NCI-H146 treated with DMSO at 0.1 percent for 48 hours (cell line): ENCODE results near the gene RNF6.

ENCODE experiments used
- DNase-seq: peaks from one replicate; lab custom pipeline; 2025; ENCODE audit not compliant: unreplicated experiment; lab: John Stamatoyannopoulos, UW

Gene RNF6

GRCh38 chr13:26227166-26227971 is 5.3 kb upstream of the RNF6 start:
- DNase-seq = no peak

GRCh38 chr13:26225896-26226617 is 3.9 kb upstream of the RNF6 start:
- DNase-seq = no peak

- DNase-seq = peak; percentile 79
These were observed 469 bp upstream of the RNF6 start for GRCh38 chr13:26222520-26223046.

DNA sequence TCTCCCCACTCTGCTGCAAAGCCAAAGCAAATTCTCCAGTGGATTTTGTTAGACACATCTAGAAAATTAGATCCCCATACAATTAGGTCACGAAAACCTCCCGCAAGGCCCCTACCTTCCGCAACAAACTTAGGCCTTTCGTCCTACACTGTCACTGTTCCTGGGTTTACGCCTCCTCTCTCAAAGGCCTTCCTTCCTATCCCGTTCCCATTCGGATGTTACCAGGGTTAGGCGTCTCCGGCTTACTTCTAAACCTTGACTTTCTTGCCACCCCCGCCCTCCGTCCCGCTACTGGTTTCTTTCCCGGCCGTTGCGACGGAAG is 754 bp downstream of the RNF6 start:
- DNase-seq = no peak

DNA sequence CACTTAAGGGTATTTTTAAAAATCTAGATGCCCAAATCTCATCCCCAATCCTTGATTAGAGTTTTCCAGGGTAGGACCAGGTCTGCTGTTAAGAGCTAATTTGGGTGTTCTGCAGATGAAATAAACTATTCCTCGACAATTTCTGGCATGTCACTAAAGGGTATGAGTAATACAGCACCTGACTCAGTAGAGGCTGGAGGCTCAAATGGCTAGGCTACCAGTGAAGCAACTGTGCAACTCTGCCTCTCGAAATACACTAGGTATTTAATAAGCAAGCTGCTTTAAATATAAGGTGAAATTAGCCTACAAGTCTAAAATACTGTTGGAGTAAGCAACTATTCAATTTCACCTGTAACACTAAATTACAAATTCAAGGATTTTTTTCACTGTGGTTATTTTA is 1.5 kb downstream of the RNF6 start:
- no peak for DNase-seq

- DNase-seq = no peak
These were observed 2.4 kb downstream of the RNF6 start for GRCh38 chr13:26219726-26220125.

- DNase-seq = no peak
These were observed 6.1 kb downstream of the RNF6 start for GRCh38 chr13:26216042-26216441.

- DNase-seq = no peak
These were observed 8.1 kb downstream of the RNF6 start for GRCh38 chr13:26213982-26214381.

DNA sequence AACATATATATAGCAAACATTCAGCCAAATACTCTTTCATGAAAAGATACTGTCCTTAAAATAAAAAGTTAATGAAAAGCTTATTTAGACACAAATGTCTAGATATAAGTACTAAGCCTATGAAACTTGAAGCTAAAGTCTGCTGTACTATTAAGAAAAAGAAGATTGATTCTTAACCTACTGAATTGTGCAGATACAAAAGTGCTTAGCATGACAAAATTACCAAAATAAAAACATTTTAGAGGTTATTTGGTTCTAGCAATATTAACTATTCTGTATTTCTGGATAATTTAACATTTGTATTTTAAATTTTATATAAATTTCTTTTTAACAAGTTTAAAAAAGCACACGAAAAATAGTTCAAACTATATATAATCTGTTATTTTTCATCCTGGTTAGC is 8.8 kb downstream of the RNF6 start:
- DNase-seq = no peak

DNA sequence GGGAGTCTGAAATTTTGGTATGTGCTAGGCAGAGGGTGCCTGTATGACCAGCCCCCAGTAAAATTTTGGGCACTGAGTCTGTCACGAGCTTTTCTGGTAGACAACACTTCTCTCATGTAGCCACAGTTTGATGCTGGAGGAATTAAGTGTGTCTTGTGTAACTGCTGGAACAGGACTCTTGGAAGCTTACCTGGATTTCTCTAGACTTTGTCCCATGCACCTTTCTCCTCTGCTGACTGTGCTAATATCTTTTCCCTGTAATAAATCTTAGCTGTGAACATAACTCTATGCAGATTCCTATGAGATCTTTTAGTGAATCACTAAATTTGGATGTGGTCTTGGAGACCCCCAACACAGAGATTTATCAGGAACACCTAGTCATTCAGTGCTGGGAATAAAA is 13.8 kb downstream of the RNF6 start:
- DNase-seq = no peak

GRCh38 chr13:26202365-26202972 is 19.6 kb downstream of the RNF6 start:
- no peak for DNase-seq

DNA sequence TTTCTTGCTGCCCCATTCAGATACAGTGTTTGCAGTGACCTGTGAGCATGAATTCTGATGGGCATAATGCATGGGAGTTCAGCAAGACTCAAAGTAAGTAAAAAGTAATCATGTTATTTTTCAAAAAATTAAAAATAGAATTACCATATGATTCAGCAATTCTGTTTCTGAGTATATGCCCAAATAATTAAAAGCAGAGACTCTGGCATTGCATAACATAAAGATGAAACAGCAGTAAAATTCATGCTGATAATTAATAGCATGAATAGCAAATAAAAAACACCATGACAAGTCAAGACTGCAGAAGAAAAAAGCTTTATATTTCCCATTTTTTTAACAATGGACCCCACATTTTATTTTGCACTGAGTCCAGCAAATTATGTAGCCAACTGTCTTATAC is 21.3 kb downstream of the RNF6 start:
- DNase-seq = no peak

- DNase-seq = no peak
These were observed 24.0 kb downstream of the RNF6 start for GRCh38 chr13:26198116-26198515.

- no peak for DNase-seq
These were observed 24.8 kb downstream of the RNF6 start for GRCh38 chr13:26197298-26197697.

DNA sequence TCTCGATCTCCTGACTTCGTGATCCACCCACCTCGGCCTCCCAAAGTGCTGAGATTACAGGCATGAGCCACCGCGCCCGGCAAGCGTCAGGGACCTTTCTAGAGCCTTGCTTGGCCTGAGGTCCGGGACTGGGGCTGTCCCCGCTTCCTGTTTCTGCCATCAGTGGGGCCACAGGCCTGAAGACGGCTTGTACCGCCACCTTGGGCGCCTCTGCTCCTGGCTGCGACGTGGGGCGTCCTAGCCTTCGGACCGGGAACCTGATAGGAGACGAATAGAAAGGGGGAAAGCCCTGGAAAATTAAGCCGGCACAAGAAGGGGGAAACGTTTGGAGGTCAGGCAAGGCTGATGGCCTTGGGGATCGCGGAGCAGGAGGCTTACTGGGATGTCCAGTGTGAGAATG is 35.1 kb downstream of the RNF6 start:
- DNase-seq = peak; percentile 3

- DNase-seq = peak; percentile 82
These were observed 35.8 kb downstream of the RNF6 start for GRCh38 chr13:26186118-26186870.

DNA sequence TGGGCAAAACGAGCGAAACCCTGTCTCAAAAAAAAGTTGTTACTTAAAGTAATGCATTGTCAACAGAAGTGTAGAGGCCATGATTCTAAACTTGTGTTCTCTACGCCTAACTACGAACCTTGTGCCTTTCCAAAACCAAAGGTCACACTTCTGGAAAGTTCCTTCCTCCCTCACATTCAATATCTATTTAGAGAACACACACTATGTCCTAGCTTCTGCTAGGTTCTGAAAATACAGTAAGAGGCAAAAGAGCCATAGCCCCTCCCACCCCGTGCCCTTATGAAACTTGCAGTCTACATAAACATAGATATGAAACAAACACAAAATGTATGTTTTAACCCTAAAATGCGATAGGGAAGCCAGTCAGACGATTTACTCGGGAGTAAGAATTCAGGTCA is 36.4 kb downstream of the RNF6 start:
- DNase-seq = no peak

GRCh38 chr13:26184791-26185250 is 37.3 kb downstream of the RNF6 start:
- DNase-seq = peak; percentile 43

GRCh38 chr13:26183416-26183815 is 38.7 kb downstream of the RNF6 start:
- DNase-seq = no peak

DNA sequence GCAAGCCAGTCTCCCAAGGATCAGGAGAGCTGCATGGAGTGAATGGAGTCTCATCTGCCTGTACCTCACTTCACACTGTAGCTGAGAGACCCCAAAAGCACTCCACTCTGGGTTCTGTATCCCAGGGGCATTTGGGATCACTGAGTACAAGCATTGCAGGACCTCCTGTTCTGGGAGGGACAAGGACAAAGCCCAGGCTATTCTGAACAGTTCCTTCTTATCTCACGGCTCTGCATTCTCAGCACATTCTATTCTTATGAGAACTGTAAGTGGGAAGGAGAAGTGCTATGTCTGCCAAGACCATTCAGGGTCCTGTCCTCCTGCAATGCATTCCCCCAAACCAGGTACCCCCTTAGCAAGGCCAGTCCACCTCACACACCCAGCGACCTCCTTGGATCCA is 42.8 kb downstream of the RNF6 start:
- no peak for DNase-seq

GRCh38 chr13:26168835-26169234 is 53.3 kb downstream of the RNF6 start:
- no peak for DNase-seq
